Left forelimb (tissue), 1 donor: ENCODE measurements around the gene CYP19A1.
"Not testable (repeated sequence)": the region's sequence is repeated elsewhere in the genome, so short reads cannot be mapped to it uniquely, and the experiment has no call there.

Source experiments
- DNase-seq: peaks from one replicate; pipeline ENCODE4 v3.0.0-alpha.2; 2018; ENCODE audit warnings: low spot score

The CYP19A1 gene

GRCh38 chr15:51205050-51205975, 133.1 kb downstream of the CYP19A1 start:
- no peak for DNase-seq

GRCh38 chr15:51203797-51204196, 134.6 kb downstream of the CYP19A1 start:
- DNase-seq, result no peak

GRCh38 chr15:51202783-51203182, 135.6 kb downstream of the CYP19A1 start:
- no peak for DNase-seq

GRCh38 chr15:51201581-51201980, 136.8 kb downstream of the CYP19A1 start:
- DNase-seq, result no peak

- DNase-seq, result no peak
These were observed 137.6 kb downstream of the CYP19A1 start for GRCh38 chr15:51200792-51201191.

GRCh38 chr15:51199541-51199940, 138.9 kb downstream of the CYP19A1 start:
- DNase-seq, result no peak

GRCh38 chr15:51198701-51199232, 139.6 kb downstream of the CYP19A1 start:
- no peak for DNase-seq

GRCh38 chr15:51195459-51195858, 142.9 kb downstream of the CYP19A1 start:
- DNase-seq, result no peak

- DNase-seq, result no peak
These were observed 144.4 kb downstream of the CYP19A1 start for GRCh38 chr15:51193979-51194378.

- no peak for DNase-seq
These were observed 144.9 kb downstream of the CYP19A1 start for GRCh38 chr15:51193526-51193925.

- DNase-seq, result peak; percentile 92
These were observed 145.7 kb downstream of the CYP19A1 start for GRCh38 chr15:51192521-51193280.

- DNase-seq, result no peak
These were observed 146.6 kb downstream of the CYP19A1 start for GRCh38 chr15:51191766-51192165.

GRCh38 chr15:51191072-51191670, 147.2 kb downstream of the CYP19A1 start:
- DNase-seq, result no peak

- no peak for DNase-seq
These were observed 147.8 kb downstream of the CYP19A1 start for GRCh38 chr15:51190424-51191068.

GRCh38 chr15:51189669-51190385, 148.6 kb downstream of the CYP19A1 start:
- no peak for DNase-seq

- not testable (repeated sequence) for DNase-seq
These were observed 149.6 kb downstream of the CYP19A1 start for GRCh38 chr15:51188791-51189190.

- DNase-seq, result no peak
These were observed 151.5 kb downstream of the CYP19A1 start for GRCh38 chr15:51186891-51187290.

- no peak for DNase-seq
These were observed 152.2 kb downstream of the CYP19A1 start for GRCh38 chr15:51186181-51186705.

GRCh38 chr15:51185213-51186159, 152.9 kb downstream of the CYP19A1 start:
- DNase-seq, result no peak

- no peak for DNase-seq
These were observed 153.8 kb downstream of the CYP19A1 start for GRCh38 chr15:51184627-51185026.
